ENCODE results near the gene FAM161A.

DNA sequence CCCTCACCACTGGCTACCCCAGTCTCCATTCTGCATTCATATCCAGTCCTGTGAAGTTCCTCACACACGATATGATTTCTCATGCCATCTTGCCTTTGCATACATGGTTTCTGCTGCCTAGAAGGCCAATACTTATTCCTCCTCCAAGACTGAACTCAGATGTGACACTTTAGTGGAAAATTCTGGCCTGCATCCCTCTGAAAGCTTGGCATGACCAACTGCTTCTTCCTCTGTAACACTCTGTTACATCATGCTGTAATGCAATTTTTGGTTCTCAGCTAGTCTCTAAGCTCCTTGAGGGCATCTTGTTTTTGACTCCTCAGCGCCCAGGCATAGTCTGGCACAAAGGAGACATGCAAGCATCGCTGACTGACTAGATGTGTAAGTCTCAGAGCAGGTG is 12.6 kb downstream of the FAM161A start:
- TF ChIP-seq, protein P1, sequence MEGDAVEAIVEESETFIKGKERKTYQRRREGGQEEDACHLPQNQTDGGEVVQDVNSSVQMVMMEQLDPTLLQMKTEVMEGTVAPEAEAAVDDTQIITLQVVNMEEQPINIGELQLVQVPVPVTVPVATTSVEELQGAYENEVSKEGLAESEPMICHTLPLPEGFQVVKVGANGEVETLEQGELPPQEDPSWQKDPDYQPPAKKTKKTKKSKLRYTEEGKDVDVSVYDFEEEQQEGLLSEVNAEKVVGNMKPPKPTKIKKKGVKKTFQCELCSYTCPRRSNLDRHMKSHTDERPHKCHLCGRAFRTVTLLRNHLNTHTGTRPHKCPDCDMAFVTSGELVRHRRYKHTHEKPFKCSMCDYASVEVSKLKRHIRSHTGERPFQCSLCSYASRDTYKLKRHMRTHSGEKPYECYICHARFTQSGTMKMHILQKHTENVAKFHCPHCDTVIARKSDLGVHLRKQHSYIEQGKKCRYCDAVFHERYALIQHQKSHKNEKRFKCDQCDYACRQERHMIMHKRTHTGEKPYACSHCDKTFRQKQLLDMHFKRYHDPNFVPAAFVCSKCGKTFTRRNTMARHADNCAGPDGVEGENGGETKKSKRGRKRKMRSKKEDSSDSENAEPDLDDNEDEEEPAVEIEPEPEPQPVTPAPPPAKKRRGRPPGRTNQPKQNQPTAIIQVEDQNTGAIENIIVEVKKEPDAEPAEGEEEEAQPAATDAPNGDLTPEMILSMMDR (IDR thresholded peaks at IDR 0.05), result no peak
- no peak for TF ChIP-seq POLR2A (IDR thresholded peaks at IDR 0.05)

All from esophagus squamous epithelium (tissue), 4 donors.